Measurements from ENCODE around the gene MAPK8IP3. TPM values are rescaled to one million over a fixed set of nuclear protein-coding genes. Genes with fewer than 3 reads are reported as not detected.

MAPK8IP3 gene
- 340 and 348 TPM in 2 replicates for total RNA-seq
- 91.0 TPM for total RNA-seq (2013)
- polyA plus RNA-seq = 249 and 320 TPM in 2 replicates
- polyA minus RNA-seq = 170 and 310 TPM in 2 replicates

DNA sequence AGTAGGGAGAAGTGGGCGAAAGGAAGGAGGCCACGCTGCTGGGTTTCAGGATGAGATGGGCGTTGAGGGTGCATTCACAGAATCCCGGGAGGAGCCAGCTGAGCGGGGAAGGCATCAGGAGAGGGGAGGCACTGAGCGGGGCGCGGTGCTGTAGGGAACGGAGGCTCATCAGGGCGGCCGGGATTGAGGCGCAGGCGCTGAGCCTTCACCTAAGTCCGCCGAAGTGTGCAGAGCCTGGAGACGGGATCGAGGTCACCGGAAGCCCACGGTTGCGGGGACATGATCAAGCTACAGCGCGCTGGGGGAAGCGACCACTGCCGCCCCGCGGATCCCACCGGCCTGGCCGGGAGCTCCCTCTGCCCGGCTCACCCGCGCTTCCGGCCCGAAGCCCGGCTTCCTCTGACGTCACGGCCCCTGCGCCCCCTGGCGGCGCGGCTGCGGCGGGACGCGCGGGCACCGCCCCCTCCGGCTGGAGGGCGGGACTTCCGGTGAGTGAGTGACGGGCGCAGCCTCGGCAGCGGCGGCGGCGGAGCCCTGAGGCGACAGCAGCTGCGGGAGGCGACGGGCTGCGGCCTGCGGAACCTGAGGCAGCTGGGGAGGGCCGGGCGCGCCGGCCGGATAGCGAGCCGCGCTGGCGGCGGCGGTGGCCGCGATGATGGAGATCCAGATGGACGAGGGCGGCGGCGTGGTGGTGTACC lies at the start of gene MAPK8IP3:
Gene MAPK8IP3, plus strand, starts transcription at position 508 of the 698 bp plus-strand sequence. Its CDS starts 145 bp downstream, at position 653.
- ChIA-PET POLR2A (interaction anchor here (0.6 to 2.5 kb wide), 11 partner anchors 8 to 775 kb away, joined by 3 to 15 read pairs (median 6); partner anchors contain the start of genes JPT2, NME3, NUBP2 and SPSB3), CTCF (interaction anchor here (0.6 to 2.4 kb wide), 24 partner anchors 8 to 544 kb away, joined by 3 to 16 read pairs (median 4); partner anchors contain the start of genes EME2, FAHD1, JPT2 and MRPS34)
- Histone ChIP-seq H2AFZ (ENCODE audit: insufficient read depth, low read depth, low read length, poor library complexity, severe bottlenecking) (peak within 1 kb of the TSS; percentile 82), H3K9me3 (ENCODE audit: control extremely low read depth in 1 of 3, control insufficient read depth in 2 of 3, insufficient read depth in 1 of 3, low read length in 2 of 3) (no peaks in the 10 kb centered on the region), H3K36me3 (replicated peaks in 1 of 2; ENCODE audit: control extremely low read depth in 1 of 2, control insufficient read depth in 1 of 2, extremely low read depth in 1 of 2, insufficient read depth in 2 of 2, low read length in 1 of 2) (peaks cover 2 to 18% of the 10 kb centered on the region in 2 experiments), H4K20me1 (ENCODE audit: control insufficient read depth, insufficient read depth, low read length, poor library complexity, severe bottlenecking) (peaks cover 35% of the 10 kb centered on the region), H3K4me2 (replicated peaks; ENCODE audit: low read depth, low read length, poor library complexity, severe bottlenecking) (peak within 1 kb of the TSS; percentile 94), H3K4me1 (ENCODE audit: control insufficient read depth in 2 of 2, insufficient read depth in 2 of 2, low read length in 2 of 2) (peaks cover 14 to 30% of the 10 kb centered on the region in 2 donors), H3K79me2 (ENCODE audit: control insufficient read depth, insufficient read depth, low read length) (peaks cover 54% of the 10 kb centered on the region), H3K27me3 (replicated peaks in 1 of 4; ENCODE audit: control extremely low read depth in 1 of 4, control insufficient read depth in 3 of 4, insufficient read depth in 4 of 4, low read length in 3 of 4) (no peaks in the 10 kb centered on the region), H3K4me3 (ENCODE audit: control extremely low read depth in 1 of 5, extremely low read depth in 1 of 5, insufficient read depth in 1 of 5, low read depth in 2 of 5, low read length in 4 of 5) (peak within 1 kb of the TSS; percentile 75 to 98 (median 96)), H3K27ac (ENCODE audit: low read length in 2 of 2) (peak within 1 kb of the TSS; percentile 89 to 91), H3K9ac (ENCODE audit: low read length) (peak within 1 kb of the TSS; percentile 98)
- no peak for TF ChIP-seq EZH2 (IDR thresholded peaks at IDR 0.05; ENCODE audit: borderline replicate concordance, insufficient read depth, low read depth, low read length, poor library complexity, severe bottlenecking)
- TF ChIP-seq, protein P1, sequence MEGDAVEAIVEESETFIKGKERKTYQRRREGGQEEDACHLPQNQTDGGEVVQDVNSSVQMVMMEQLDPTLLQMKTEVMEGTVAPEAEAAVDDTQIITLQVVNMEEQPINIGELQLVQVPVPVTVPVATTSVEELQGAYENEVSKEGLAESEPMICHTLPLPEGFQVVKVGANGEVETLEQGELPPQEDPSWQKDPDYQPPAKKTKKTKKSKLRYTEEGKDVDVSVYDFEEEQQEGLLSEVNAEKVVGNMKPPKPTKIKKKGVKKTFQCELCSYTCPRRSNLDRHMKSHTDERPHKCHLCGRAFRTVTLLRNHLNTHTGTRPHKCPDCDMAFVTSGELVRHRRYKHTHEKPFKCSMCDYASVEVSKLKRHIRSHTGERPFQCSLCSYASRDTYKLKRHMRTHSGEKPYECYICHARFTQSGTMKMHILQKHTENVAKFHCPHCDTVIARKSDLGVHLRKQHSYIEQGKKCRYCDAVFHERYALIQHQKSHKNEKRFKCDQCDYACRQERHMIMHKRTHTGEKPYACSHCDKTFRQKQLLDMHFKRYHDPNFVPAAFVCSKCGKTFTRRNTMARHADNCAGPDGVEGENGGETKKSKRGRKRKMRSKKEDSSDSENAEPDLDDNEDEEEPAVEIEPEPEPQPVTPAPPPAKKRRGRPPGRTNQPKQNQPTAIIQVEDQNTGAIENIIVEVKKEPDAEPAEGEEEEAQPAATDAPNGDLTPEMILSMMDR (IDR thresholded peaks at IDR 0.05) = peak; percentile 89
- intact Hi-C loops (cut with micrococcal nuclease) = loop anchor here (1.0 to 5.0 kb wide), 7 partner anchors 8 to 266 kb away; partner anchors contain the start of genes CLCN7, CRAMP1, EME2 and IFT140
- DNase-seq (peak; percentile 98), ATAC-seq (ENCODE audit: low read depth) (peak; percentile 84)
- no peaks in the 10 kb centered on the region for H3K9me3 Mint-ChIP-seq (ENCODE audit: insufficient read depth)
- no peaks in the 10 kb centered on the region for H3K27me3 Mint-ChIP-seq
- 0% methylated on average over 79 of the region's 79 CpGs for WGBS (ENCODE audit: insufficient coverage)
- H3K27ac Mint-ChIP-seq = peak within 1 kb of the TSS; percentile 98
- peak within 1 kb of the TSS; percentile 98 for H3K4me3 Mint-ChIP-seq
- H3K4me1 Mint-ChIP-seq = peaks cover 40% of the 10 kb centered on the region
